Effector memory CD4-positive, alpha-beta T cell (primary cell): ENCODE data around the gene MTG1.

Source experiments
- DNase-seq, 3 donors: peaks; one replicate each; pipeline ENCODE4 v3.0.0-alpha.2; 2020
- H3K27ac ChIP-seq: 2 replicates; pipeline ENCODE4 v1.7.0; 2013; ENCODE audit warnings: mild to moderate bottlenecking, low read length, moderate library complexity; ENCODE audit not compliant: insufficient read depth, poor library complexity, severe bottlenecking
- H3K27me3 ChIP-seq: replicated peaks from 2 replicates; pipeline ENCODE4 v1.7.0; 2013; ENCODE audit warnings: mild to moderate bottlenecking, low read length; ENCODE audit not compliant: insufficient read depth, control insufficient read depth, poor library complexity, severe bottlenecking
- H3K36me3 ChIP-seq: 2 replicates; pipeline ENCODE4 v1.7.0; 2013; ENCODE audit warnings: mild to moderate bottlenecking, low read length, moderate library complexity; ENCODE audit not compliant: control insufficient read depth, insufficient read depth
- H3K4me1 ChIP-seq: 2 replicates; pipeline ENCODE4 v1.7.0; 2013; ENCODE audit warnings: low read length, mild to moderate bottlenecking; ENCODE audit not compliant: control insufficient read depth, insufficient read depth, poor library complexity, severe bottlenecking
- H3K4me3 ChIP-seq: 2 replicates; pipeline ENCODE4 v1.7.0; 2013; ENCODE audit warnings: low read length, low read depth, mild to moderate bottlenecking; ENCODE audit not compliant: insufficient read depth, poor library complexity, severe bottlenecking
- H3K9me3 ChIP-seq: 2 replicates; pipeline ENCODE4 v1.7.0; 2013; ENCODE audit warnings: mild to moderate bottlenecking, low read length, moderate library complexity; ENCODE audit not compliant: control insufficient read depth

MTG1 gene

DNA sequence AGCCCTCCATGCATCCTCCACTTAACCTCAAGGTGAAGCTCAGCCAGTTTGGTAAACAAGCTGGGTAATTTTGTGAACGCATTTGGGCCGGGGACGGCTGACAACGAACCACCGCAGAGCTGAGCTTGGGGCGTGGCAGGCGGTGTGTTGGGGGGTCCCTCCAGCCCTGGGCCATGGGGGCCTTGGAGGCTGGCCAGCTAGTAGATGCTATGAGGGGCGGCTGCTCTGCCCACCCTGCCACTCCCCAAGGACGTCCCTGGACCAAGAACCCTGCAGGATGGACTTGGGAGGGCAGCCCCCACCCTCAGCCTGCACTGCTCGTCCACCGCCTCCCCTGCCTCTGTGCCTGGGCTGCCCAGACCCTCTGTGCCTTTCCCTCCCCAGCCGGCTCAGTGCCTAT lies 47.8 kb downstream of the MTG1 start:
- DNase-seq: no peak
- Histone ChIP-seq H3K36me3 (no peaks in the 10 kb centered on the region), H3K9me3 (peaks cover 3% of the 10 kb centered on the region), H3K27ac (peak overlapping the region; percentile 42), H3K4me1 (peaks cover 27% of the 10 kb centered on the region), H3K27me3 (no peaks in the 10 kb centered on the region), H3K4me3 (peak overlapping the region; percentile 28)

DNA sequence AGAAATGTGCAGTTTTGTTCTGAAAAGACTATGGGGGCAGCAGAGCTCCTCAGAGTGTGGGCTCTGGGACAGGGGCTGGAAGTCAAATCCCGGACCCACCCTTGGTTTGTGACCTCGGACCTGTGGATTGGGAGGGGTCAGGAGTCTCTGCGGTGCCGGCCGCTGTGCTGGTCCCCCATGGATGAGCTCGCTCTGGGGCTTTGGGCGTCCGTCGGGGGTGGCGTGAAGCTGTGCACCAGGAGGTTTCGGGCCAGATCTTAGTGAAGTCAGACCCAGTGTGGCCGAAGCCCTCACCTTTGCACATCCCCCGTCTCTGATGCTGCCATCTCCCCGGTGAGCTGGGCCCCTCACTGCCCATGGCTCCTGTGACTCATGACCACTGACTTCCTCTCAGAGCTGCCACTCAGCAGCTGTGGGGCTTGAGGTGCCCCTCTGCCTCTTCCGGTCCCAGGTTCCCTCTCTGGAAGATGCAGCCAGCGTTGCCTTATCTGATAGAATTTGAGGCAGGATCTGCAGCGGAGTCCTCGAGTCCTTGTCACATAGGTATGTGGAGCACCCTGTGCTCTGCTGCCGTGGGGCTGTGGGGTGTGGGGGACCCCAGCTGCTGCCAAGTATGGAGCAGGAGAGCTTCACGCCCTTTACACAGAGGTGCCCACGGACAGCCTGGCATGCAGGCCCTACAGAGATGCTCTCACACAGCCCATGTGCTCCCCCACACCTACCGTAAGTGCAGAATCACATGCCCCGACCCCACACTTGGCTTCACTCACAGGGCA lies 48.4 kb downstream of the MTG1 start:
- peak overlapping the region; percentile 42 for H3K27ac ChIP-seq
- peak overlapping the region; percentile 28 for H3K4me3 ChIP-seq
- peaks cover 3% of the 10 kb centered on the region for H3K36me3 ChIP-seq
- peaks cover 27% of the 10 kb centered on the region for H3K4me1 ChIP-seq
- no peaks in the 10 kb centered on the region for H3K27me3 ChIP-seq
- H3K9me3 ChIP-seq: peaks cover 9% of the 10 kb centered on the region
- peak in 1 of 3 donors; percentile 7 for DNase-seq

DNA sequence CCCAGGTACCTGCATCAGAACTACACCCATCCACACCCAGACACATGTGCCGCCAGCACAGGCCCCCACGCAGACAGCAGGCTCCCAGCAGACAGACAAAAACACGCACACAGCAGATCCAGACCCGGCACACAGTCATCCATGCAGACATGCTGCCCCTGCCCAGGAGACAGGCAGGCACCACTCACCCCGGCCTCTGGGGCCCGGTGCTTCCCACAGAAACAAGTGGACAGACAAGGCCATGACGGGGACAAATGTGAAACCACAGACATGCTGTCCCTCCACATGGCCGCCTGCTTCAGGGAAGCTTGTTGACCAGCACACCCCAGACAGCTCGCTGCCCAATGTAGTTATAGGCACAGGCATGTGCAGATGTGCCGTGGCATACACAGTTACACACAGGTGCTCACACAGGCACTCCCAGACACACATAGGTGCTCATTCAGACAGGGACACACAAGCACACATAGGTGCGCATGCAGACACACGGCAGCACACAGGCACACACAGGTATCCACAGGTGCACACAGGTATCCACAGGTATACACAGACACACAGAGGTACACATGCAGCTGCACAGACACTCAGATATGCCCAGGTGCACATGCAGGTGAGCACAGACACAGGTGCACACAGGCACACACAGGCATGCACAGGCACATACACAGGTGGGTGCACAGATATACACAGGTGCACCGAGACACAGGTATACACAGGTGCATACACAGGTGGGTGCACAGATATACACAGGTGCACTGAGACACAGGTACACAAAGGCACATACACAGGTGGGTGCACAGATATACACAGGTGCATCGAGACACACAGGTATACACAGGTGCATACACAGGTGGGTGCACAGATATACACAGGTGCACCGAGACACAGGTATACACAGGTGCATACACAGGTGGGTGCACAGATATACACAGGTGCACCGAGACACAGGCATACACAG lies 49.3 kb downstream of the MTG1 start:
- DNase-seq: no peak
- Histone ChIP-seq H3K36me3 (peaks cover 3% of the 10 kb centered on the region), H3K27me3 (no peaks in the 10 kb centered on the region), H3K4me1 (peaks cover 24% of the 10 kb centered on the region), H3K4me3 (no peak overlapping the region), H3K9me3 (peaks cover 13% of the 10 kb centered on the region), H3K27ac (no peak overlapping the region)

DNA sequence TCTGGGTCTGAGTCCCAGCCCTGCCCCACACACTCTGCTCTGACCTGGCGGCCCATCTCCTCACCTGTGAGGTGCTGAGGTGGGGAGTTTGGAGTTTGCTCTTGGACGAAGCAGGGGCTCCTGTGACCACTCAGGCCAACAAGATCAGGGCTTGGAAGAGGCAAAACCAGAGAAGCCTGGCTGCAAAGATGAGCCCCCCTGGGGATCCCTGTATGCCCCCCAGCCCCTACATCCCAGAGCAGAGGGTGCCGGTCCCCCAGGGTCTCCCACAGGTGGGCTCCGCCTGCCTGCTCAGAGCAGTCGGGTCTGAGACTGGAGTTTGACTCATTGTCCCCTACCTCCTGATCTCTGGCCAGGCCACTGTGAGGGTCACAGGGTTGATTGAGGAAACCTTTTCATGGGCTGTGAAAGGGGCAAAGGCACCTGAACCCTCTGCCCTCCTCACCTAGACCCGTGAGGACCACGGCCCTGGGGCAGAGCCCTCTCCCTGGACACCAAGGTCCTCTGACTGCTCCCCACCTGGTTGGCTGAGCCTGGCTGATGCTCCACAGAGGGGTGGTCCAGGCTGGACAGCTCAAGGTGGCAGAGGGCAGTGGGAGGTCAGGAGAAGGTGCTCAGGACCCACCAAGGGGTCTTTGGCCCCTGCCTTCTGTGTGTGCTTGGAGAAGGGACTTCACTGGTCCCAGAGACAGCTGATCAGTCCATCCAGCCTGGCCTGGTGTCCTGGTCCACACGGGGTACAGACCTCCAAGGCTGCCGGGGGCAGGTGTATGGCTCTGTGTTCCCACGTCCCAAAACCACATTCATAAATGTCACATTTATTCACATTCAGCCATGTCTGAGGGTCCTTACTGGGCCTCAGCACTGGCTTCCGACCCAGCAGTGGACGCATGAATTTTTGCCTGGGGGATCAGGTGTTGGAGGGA lies 50.6 kb downstream of the MTG1 start:
- Histone ChIP-seq H3K4me1 (peaks cover 19% of the 10 kb centered on the region), H3K27me3 (no peaks in the 10 kb centered on the region), H3K9me3 (peaks cover 13% of the 10 kb centered on the region), H3K4me3 (no peak overlapping the region), H3K27ac (no peak overlapping the region), H3K36me3 (peaks cover 3% of the 10 kb centered on the region)
- DNase-seq: no peak

DNA sequence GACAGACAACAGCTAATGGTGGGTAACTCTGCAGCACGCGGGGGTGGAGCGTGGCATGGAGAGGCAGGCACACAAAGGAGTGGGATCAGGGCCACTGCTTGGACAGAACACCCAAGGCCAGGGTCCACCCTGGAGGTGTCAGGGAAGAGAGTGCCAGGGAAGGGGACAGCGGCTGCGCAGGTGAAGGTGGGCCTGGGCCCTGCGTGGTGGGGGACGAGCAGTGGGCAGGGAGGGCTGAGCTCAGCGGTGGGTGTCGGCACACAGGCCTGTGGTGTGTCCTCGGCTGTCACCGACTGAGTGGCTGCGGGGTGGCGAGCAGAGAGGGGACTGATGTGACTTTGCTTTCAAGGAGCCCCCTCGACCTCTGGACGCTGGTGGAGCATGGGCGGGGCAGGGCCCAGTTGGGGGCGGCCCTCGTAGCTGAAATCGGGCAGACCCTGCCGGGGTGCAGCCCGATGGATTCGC lies 51.3 kb downstream of the MTG1 start:
- Histone ChIP-seq H3K27me3 (no peaks in the 10 kb centered on the region), H3K4me1 (peaks cover 15% of the 10 kb centered on the region), H3K4me3 (no peak overlapping the region), H3K9me3 (peaks cover 13% of the 10 kb centered on the region), H3K36me3 (peaks cover 3% of the 10 kb centered on the region), H3K27ac (no peak overlapping the region)
- DNase-seq: no peak

DNA sequence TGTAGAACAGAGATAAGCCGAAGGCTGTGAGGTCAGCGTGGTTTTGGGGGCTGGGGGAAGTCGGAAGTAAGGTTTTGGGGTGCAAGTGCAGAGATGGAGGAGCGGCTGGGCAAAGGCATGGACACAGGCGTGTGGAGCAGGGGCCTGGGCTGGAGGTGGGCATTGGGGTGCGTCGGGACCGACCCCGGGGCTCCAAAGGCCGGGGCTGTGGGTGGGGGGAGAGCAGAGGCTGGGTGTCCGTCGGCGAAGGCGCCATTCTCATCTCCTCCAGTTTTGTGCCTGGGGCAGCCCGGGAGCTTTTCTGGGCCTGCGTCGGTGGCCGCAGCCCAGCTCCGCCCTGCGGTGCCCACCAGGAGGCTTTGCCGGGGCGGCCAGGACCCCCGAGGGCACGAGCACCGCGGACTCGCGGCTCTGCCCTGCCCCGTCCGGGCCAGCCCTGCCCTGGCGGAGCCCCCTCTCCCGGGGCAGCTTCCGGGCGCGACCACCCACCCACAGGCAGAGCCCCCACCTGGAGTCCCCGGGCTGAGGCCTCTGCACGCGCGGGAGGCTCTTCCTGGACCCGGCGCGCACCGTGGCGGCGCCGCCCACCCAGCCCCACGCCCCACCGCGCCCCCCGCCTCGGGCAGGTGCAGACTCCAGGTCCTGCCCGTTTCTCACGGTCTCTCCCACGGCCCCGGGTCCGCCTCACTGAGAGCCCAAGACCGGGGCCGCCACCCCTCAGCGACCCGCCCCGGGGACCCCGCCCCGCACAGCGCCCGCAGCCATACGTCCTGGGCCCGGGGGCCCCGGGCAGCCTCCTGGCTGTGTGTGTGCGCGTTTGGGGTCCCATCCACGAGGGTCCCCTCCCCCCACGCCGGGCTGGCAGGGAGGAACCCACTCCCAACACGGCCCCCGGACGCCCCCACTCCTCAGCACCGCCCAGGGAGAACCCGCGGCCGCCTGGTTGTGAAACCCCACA lies 52.1 kb downstream of the MTG1 start:
- Histone ChIP-seq H3K4me1 (peaks cover 14% of the 10 kb centered on the region), H3K27ac (no peak overlapping the region), H3K27me3 (no peaks in the 10 kb centered on the region), H3K36me3 (peaks cover 3% of the 10 kb centered on the region), H3K4me3 (no peak overlapping the region), H3K9me3 (peaks cover 13% of the 10 kb centered on the region)
- no peak for DNase-seq

DNA sequence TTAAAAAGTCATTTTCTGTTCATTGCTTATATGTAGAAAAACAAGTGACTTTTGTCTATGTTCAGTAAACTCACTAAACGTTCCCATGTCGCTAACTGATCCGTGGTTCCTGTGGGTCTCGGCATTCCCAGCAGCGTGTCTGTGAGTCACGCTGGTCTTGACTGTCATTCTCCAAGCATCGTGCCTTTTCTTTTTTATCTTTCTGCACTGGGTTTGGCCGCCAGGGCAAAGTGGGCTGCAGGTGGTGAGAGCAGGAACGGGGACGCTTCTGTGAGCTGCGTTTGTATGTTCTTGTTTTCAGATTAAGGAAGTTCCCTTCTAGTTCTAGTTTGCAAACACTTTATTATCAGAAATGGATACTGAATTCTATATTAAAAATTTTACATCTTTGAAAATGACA lies 53.0 kb downstream of the MTG1 start:
- H3K4me3 ChIP-seq: no peak overlapping the region
- no peak overlapping the region for H3K27ac ChIP-seq
- no peaks in the 10 kb centered on the region for H3K27me3 ChIP-seq
- peaks cover 8% of the 10 kb centered on the region for H3K4me1 ChIP-seq
- DNase-seq: no peak
- H3K36me3 ChIP-seq: peaks cover 3% of the 10 kb centered on the region
- H3K9me3 ChIP-seq: peaks cover 13% of the 10 kb centered on the region

DNA sequence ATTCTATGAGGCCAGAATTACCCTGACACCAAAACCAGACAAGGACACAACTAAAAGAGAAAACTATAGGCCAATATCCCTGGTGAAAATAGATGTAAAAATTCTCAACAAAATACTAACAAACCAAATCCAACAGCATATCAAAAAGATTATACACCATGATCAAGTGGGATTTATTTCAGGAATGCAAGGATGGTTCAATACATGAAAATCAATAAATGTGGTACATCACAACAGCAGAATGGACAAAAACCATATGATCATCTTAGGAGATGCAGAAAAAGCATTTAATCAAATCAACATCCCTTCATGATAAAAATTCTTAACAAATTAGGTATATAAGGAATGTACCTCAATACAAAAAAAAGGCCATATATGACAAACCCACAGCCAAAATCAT lies 54.2 kb downstream of the MTG1 start:
- Histone ChIP-seq H3K4me3 (no peak overlapping the region), H3K4me1 (no peaks in the 10 kb centered on the region)
- DNase-seq: no peak

DNA sequence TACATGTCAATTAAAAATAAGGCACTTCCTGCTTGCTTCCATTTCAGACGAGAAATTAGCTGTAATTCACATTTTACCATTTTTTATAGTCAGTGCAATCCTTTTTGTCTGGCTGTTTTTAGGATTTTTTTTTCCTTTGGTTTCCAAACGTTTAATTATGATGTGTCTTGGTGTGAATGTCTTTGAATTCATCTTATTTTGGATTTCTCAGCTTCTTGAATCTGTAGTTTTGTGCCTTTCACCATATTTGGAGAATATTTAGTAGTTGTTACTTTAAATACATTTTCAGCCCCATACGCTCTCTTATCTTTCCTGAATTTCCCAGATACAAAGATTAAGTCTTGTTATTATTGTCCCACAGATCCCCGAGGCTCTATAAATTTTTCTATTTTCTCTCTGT lies 57.4 kb downstream of the MTG1 start:
- no peaks in the 10 kb centered on the region for H3K27me3 ChIP-seq
- peaks cover 3% of the 10 kb centered on the region for H3K36me3 ChIP-seq
- no peak overlapping the region for H3K27ac ChIP-seq
- no peak overlapping the region for H3K4me3 ChIP-seq
- no peaks in the 10 kb centered on the region for H3K4me1 ChIP-seq
- DNase-seq: no peak
- peaks cover 13% of the 10 kb centered on the region for H3K9me3 ChIP-seq

More for the DNA sequence above, 54.2 kb downstream of the MTG1 start:
- peaks cover 13% of the 10 kb centered on the region for H3K9me3 ChIP-seq
- H3K36me3 ChIP-seq: peaks cover 3% of the 10 kb centered on the region
- H3K27ac ChIP-seq: no peak overlapping the region
- H3K27me3 ChIP-seq: no peaks in the 10 kb centered on the region
